ENCODE data around the gene GPRIN1.
A peak's percentile ranks its signal among the peaks of the same experiment; 100 is the strongest.

The GPRIN1 gene

DNA sequence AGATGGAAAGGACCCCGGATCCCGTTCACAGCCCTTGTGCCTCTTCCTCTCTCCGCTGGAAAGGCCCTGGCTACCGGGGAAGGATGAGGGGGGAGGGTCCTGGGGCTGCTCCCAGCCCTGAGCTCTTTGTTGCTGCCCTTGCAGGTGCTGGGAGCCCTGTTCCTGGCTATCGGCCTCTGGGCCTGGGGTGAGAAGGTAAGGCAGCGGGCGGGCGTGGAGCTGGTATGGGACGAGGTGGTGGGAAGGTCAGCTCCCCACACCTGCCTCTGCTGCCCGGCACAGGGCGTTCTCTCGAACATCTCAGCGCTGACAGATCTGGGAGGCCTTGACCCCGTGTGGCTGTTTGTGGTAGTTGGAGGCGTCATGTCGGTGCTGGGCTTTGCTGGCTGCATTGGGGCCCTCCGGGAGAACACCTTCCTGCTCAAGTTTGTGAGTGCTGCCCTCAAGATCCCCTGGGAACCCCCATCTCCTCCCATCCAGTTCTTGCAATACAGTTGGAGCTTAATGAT lies 41.6 kb upstream of the GPRIN1 start:
- DNase-seq (ENCODE audit: insufficient read length, low spot score) = no peak
- FAIRE-seq = no peak

DNA sequence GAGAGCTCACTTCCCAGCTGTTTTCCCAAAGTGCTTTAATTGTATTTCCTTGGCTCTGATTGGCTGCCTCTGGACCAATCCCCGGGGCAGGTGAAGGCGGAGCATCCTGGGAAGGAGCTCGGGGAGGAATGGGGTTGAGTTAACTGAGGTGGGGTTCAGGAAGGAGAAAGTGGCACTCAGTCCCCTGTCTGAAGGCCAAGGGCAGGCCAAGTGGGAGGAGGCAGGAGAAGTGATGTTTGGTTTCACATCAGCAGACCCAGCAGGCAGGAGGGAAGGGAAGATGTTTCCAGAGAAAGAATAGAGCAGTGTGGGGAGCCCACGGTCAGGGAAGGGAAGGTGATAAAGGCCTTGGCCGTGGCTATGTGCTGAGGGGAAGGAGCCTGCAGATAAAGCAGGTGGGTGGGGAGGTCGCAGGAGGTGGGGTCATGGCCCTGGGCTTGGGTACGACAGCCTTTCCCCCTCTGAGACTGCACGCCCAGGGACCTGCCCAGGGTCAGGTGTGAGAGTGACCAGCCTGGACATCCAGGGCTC lies 40.5 kb upstream of the GPRIN1 start:
- no peak for DNase-seq (ENCODE audit: insufficient read length, low spot score)
- no peak for FAIRE-seq
- TF ChIP-seq TAF1 (IDR thresholded peaks at IDR 0.05; ENCODE audit: low read depth, low read length) (no peak), PAX5 (IDR thresholded peaks at IDR 0.05; ENCODE audit: insufficient read depth, low read length, severe bottlenecking) (no peak), SPI1 (IDR thresholded peaks at IDR 0.05; ENCODE audit: low read depth, low read length) (no peak), POU2F2 (IDR thresholded peaks at IDR 0.05; ENCODE audit: low read depth, low read length) (no peak), POLR2A (IDR thresholded peaks at IDR 0.05; ENCODE audit: low read depth, low read length) (no peak), POLR2AphosphoS5 (IDR thresholded peaks at IDR 0.05; ENCODE audit: low read depth, low read length) (no peak)

More for the DNA sequence above, 41.6 kb upstream of the GPRIN1 start:
- no peak for TF ChIP-seq POLR2AphosphoS5 (IDR thresholded peaks at IDR 0.05; ENCODE audit: low read depth, low read length)
- TF ChIP-seq SPI1 (IDR thresholded peaks at IDR 0.05; ENCODE audit: low read depth, low read length) = no peak
- TF ChIP-seq TAF1 (IDR thresholded peaks at IDR 0.05; ENCODE audit: low read depth, low read length) = no peak
- TF ChIP-seq POU2F2 (IDR thresholded peaks at IDR 0.05; ENCODE audit: low read depth, low read length) = no peak
- no peak for TF ChIP-seq POLR2A (IDR thresholded peaks at IDR 0.05; ENCODE audit: low read depth, low read length)
- no peak for TF ChIP-seq PAX5 (IDR thresholded peaks at IDR 0.05; ENCODE audit: insufficient read depth, low read length, severe bottlenecking)

DNA sequence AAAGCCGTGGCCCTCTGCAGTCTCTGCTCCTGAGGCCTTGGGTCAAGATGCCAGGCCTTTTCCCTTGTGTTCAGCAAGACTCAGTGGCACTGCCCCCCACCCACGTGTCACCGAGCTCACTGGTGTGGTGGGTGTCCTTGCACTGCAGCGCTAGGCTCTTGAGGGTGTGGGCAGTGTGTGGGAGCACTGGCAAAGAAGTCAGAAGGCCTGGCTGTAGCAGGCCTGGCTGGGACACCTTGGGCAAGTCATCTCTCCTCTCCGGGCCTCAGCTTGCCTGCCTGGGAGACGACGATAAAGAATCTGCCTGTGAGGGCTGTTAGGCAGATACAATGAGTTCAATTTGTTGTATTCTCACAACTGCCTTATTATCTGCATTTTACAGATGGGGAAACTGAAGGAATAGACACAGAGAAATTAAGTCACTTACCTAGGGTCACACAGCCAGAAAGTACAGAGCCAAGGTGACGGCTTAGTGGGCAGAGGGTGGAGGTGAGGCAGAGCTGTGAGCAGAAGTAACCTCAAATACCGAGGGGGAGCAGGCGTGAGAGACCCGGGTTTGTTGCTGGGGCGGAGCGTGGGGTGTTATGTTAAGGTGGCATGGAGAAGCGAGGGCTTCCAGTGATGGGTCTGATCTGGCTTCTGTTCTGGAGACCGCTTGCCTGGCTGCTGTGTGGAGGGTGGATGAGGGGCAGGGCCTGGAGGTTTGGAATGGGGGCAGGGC lies 38.7 kb upstream of the GPRIN1 start:
- no peak for TF ChIP-seq PAX5 (IDR thresholded peaks at IDR 0.05; ENCODE audit: insufficient read depth, low read length, severe bottlenecking)
- no peak for TF ChIP-seq TAF1 (IDR thresholded peaks at IDR 0.05; ENCODE audit: low read depth, low read length)
- TF ChIP-seq POU2F2 (IDR thresholded peaks at IDR 0.05; ENCODE audit: low read depth, low read length) = no peak
- no peak for TF ChIP-seq SPI1 (IDR thresholded peaks at IDR 0.05; ENCODE audit: low read depth, low read length)
- no peak for TF ChIP-seq POLR2AphosphoS5 (IDR thresholded peaks at IDR 0.05; ENCODE audit: low read depth, low read length)
- TF ChIP-seq POLR2A (IDR thresholded peaks at IDR 0.05; ENCODE audit: low read depth, low read length) = no peak
- no peak for DNase-seq (ENCODE audit: insufficient read length, low spot score)
- FAIRE-seq = peak; percentile 31

DNA sequence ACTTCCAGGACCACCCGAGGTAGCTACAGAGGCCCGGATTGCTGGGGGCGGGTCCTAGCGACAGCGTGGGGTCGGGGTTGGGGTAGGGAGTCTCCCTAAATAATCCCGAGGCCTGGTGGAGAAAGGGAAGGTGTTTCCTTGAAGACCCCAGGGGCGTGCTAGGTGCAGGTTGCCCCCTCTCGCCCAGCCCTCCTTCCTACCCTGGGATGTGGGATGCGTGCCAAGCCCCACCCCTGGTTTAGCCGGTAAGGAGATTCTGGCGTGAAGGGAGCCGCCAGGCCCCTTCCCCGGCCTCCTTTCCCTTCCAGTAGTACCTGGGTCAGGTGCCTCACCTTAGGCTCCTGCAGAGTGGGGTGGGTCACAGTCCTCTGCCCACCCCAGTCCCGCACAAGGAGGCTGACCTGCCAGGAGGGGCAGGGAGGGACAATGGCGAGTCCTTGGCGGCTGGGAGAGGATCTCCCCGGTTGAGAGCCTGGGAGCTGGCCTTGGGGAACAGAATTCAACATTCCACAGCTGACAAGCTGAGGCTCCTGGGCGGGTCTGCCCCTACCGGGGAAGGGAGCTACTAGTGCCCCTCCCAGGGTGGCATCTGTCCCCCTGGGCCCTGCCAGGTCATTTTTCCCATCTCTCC lies 38.0 kb upstream of the GPRIN1 start:
- no peak for DNase-seq (ENCODE audit: insufficient read length, low spot score)
- FAIRE-seq = no peak
- TF ChIP-seq POLR2A (IDR thresholded peaks at IDR 0.05; ENCODE audit: low read depth, low read length) = no peak
- TF ChIP-seq TAF1 (IDR thresholded peaks at IDR 0.05; ENCODE audit: low read depth, low read length) = no peak
- TF ChIP-seq PAX5 (IDR thresholded peaks at IDR 0.05; ENCODE audit: insufficient read depth, low read length, severe bottlenecking) = no peak

DNA sequence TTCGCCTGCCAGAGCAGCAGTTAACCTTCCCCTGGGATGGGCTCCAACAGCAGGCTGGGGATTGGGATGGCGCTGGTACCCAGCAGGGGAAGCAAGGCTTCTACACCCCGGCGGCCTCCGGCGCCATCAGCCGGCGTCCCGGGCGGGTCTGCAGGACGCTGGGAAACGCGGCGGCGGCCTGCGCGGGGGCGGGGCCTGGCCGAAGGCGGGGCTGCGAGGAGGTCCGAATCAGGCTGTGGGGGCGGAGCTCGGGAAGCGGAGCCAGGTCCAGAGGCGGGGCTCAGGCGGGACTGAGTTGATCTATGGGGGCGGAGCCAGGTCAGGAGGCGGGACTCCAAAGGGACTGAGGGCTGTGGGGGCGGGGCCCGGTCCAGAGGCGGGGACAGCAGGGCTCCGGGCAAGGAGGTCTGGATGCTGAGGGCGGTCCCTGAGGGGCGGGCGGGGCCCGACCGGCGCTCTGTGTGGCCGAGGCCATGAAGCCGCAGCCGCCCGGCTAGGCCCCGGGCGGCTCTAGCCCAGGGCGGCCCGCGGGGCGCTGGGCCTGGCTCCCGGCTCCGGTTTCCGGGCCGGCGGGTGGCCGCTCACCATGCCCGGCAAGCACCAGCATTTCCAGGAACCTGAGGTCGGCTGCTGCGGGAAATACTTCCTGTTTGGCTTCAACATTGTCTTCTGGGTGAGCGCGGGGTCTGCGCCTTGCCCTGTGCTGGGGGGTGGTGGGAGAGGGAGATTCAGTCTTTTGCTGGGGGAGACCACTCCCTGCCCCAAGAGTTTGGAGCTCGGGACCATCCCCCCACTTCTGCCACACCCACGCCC lies 37.3 kb upstream of the GPRIN1 start, which contains the start of gene TSPAN17:
Gene TSPAN17, plus strand, starts transcription at position 455 of the 813 bp plus-strand sequence. Its CDS starts 132 bp downstream, at position 587.
- TF ChIP-seq SPI1 (IDR thresholded peaks at IDR 0.05; ENCODE audit: low read depth, low read length) (no peak), PAX5 (IDR thresholded peaks at IDR 0.05; ENCODE audit: insufficient read depth, low read length, severe bottlenecking) (no peak), POLR2AphosphoS5 (IDR thresholded peaks at IDR 0.05; ENCODE audit: low read depth, low read length) (peak; percentile 92), POLR2A (IDR thresholded peaks at IDR 0.05; ENCODE audit: low read depth, low read length) (peak; percentile 93), POU2F2 (IDR thresholded peaks at IDR 0.05; ENCODE audit: low read depth, low read length) (peak; percentile 80), TAF1 (IDR thresholded peaks at IDR 0.05; ENCODE audit: low read depth, low read length) (peak; percentile 82)
- peak; percentile 100 for DNase-seq (ENCODE audit: insufficient read length, low spot score)
- FAIRE-seq = peak; percentile 99

DNA sequence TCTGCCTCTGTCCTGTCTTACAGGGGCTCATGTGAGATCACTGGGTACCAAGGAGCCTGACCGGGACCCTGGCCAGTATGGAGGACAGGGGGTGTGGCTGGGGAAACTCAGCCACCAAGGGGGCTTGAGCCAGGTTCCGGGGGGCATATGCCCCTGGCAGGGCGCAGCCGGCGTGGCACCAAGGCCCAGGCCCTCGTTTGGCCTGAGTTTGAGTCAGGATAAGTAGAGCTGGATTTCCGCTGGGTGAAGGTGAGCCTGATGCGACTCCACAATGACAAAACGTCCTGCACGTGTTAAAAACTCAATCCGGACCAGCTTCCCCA lies 36.7 kb upstream of the GPRIN1 start:
- TF ChIP-seq POLR2AphosphoS5 (IDR thresholded peaks at IDR 0.05; ENCODE audit: low read depth, low read length) (no peak), POU2F2 (IDR thresholded peaks at IDR 0.05; ENCODE audit: low read depth, low read length) (no peak), SPI1 (IDR thresholded peaks at IDR 0.05; ENCODE audit: low read depth, low read length) (no peak), POLR2A (IDR thresholded peaks at IDR 0.05; ENCODE audit: low read depth, low read length) (no peak), TAF1 (IDR thresholded peaks at IDR 0.05; ENCODE audit: low read depth, low read length) (no peak), PAX5 (IDR thresholded peaks at IDR 0.05; ENCODE audit: insufficient read depth, low read length, severe bottlenecking) (no peak)
- no peak for DNase-seq (ENCODE audit: insufficient read length, low spot score)
- FAIRE-seq = no peak

DNA sequence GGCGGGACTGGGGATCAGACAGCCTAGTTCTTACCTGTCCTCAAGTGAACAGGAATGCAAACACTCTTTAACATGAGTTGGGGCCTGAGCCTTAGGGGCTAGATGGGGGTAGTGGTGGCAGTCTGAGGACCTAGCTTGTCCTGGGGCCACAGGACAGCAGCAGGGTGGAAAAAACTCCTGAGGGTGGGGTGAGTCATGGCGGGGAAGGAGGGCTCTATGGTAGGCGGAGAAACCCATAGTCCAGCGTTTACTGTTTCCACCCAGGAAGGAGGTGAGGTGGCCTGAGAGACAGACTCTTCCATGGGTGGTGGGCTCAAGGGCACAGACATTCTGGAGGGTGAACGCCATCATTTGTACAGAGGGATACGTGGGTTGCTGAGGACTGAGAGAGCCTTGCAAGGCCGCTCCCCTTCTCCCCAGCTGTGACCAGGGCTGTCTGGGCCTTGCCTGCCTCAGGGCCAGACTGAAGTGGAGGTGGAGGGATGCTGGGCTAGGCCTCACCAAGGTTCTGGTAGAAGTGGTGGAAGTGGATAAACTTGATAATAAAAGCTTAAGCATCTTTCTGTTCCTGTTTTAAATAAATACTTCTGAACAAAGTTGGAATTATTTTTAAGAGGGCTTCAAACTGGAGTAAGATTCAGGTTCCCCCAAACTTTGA lies 36.2 kb upstream of the GPRIN1 start:
- no peak for DNase-seq (ENCODE audit: insufficient read length, low spot score)
- TF ChIP-seq POLR2AphosphoS5 (IDR thresholded peaks at IDR 0.05; ENCODE audit: low read depth, low read length) (no peak), PAX5 (IDR thresholded peaks at IDR 0.05; ENCODE audit: insufficient read depth, low read length, severe bottlenecking) (no peak), POLR2A (IDR thresholded peaks at IDR 0.05; ENCODE audit: low read depth, low read length) (no peak), TAF1 (IDR thresholded peaks at IDR 0.05; ENCODE audit: low read depth, low read length) (no peak)
- FAIRE-seq = no peak

DNA sequence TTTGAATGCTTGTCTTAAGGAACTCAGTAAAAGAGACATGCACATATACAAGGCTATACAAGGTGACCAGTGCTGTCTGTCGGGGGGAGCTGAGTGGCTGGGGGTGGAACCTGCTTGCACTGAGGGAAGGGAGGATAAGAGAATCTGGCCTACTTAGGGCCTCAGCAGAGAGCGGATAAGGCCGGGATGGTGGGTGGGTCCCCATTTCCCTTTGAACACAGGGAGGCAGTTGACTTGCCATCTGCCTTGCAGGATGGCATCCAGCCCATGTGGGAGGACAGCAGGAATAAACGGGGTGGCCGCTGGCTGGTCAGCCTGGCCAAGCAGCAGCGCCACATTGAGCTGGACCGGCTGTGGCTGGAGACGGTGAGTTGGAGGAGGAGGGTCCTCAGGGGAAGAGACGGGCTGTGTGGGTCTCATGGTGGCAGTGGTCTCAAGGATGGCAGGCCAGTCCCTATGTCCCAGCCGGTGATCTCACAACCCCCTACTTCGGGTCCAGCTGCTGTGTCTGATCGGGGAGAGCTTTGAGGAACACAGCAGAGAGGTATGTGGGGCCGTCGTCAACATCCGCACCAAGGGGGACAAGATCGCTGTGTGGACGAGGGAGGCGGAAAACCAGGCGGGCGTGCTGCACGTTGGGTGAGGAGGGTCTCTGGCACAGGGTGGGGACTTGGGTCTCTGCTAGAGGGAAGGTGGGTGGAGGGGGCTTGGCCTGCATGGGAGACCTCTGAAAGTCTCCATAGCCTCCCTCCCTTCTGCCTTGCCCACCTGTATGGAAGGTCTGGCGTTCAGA lies 35.1 kb upstream of the GPRIN1 start:
- FAIRE-seq (no peak), DNase-seq (ENCODE audit: insufficient read length, low spot score) (no peak)

More for the DNA sequence above, 35.1 kb upstream of the GPRIN1 start:
- TF ChIP-seq POU2F2 (IDR thresholded peaks at IDR 0.05; ENCODE audit: low read depth, low read length) (no peak), POLR2A (IDR thresholded peaks at IDR 0.05; ENCODE audit: low read depth, low read length) (no peak), POLR2AphosphoS5 (IDR thresholded peaks at IDR 0.05; ENCODE audit: low read depth, low read length) (no peak), TAF1 (IDR thresholded peaks at IDR 0.05; ENCODE audit: low read depth, low read length) (no peak), PAX5 (IDR thresholded peaks at IDR 0.05; ENCODE audit: insufficient read depth, low read length, severe bottlenecking) (no peak), SPI1 (IDR thresholded peaks at IDR 0.05; ENCODE audit: low read depth, low read length) (no peak)
